Thyroid gland (tissue), 4 donors: Measurements from ENCODE around the gene LRRC42.

Experiments
- POLR2A ChIP-seq, 2 donors: fragments of 450-650 bp; IDR thresholded peaks; one replicate each; pipeline ENCODE4 v1.6.1; 2017; ENCODE audit warnings: antibody characterized with exemption in 2 of 2, mild to moderate bottlenecking in 2 of 2, moderate library complexity in 1 of 2
- TF ChIP-seq, protein P1 (sequence below), 6 experiments: fragments of 200-600 bp in 3 of 6; fragments of 450-650 bp in 3 of 6; sonication (generic) in 3 of 6; IDR thresholded peaks; one replicate each; pipeline ENCODE4 v1.5.1; 2016 to 2019; ENCODE audit warnings: antibody characterized with exemption in 6 of 6, mild to moderate bottlenecking in 2 of 6, inconsistent platforms in 1 of 6, moderate library complexity in 1 of 6

DNA sequence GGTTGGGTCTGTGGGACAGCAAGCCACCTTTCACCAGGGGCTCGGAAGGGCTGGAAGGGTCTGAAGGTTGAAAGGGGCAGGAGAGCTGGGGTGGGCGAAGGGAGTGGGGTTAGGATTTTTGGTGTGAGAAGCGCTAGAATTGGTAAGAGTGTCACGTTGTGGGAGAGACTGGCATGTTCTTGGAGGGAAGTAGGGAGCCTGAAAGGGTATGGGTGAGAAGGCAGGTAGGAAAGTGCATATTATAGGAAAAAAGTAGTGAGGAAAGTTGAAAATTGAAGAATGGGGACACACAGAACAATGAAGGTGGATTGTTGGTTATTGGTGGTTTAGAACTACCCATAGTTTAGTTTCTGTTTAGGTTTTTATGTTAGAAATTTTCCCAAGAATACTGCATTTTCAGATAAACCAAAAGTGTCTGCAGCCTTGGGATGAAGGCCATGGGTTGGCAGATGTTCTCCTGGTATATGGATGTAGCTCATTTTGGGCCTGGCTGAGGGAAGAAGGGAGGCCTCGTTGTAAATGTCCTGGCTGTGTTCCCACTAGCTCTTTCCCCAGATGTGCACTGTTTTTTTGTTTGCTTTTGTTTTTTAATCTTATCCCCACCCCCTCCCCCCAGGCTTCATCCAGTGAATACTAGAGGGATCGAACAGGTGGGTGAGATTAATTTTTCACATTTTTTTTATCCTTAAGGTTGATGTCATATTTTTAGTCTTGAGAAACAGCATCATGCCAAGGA is 1.2 kb downstream of the LRRC42 start:
- TF ChIP-seq, protein P1, sequence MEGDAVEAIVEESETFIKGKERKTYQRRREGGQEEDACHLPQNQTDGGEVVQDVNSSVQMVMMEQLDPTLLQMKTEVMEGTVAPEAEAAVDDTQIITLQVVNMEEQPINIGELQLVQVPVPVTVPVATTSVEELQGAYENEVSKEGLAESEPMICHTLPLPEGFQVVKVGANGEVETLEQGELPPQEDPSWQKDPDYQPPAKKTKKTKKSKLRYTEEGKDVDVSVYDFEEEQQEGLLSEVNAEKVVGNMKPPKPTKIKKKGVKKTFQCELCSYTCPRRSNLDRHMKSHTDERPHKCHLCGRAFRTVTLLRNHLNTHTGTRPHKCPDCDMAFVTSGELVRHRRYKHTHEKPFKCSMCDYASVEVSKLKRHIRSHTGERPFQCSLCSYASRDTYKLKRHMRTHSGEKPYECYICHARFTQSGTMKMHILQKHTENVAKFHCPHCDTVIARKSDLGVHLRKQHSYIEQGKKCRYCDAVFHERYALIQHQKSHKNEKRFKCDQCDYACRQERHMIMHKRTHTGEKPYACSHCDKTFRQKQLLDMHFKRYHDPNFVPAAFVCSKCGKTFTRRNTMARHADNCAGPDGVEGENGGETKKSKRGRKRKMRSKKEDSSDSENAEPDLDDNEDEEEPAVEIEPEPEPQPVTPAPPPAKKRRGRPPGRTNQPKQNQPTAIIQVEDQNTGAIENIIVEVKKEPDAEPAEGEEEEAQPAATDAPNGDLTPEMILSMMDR (IDR thresholded peaks at IDR 0.05) = no peak
- TF ChIP-seq POLR2A (IDR thresholded peaks at IDR 0.05) = no peak
